K562 (cell line): ENCODE measurements around the gene GFOD2. TPM values are rescaled to one million over a fixed set of nuclear protein-coding genes. Genes with fewer than 3 reads are reported as not detected.
A peak's percentile ranks its signal among the peaks of the same experiment; 100 is the strongest.

ENCODE experiments used
- CEBPB ChIP-seq: fragments of 450-650 bp; IDR thresholded peaks from 2 replicates; pipeline ENCODE4 v1.6.1; 2016; ENCODE audit warnings: missing genetic modification characterization, missing compliant biosample characterization
- MTF1 ChIP-seq: fragments of 250-450 bp; sonication (Bioruptor Pico); IDR thresholded peaks from 2 replicates; pipeline ENCODE4 v1.9.0; 2021; ENCODE audit warnings: moderate library complexity, mild to moderate bottlenecking, inconsistent platforms, borderline replicate concordance
- NR1H2 ChIP-seq: sonication (generic); formaldehyde crosslinking; IDR thresholded peaks from 2 replicates; pipeline ENCODE4 v1.4.0; 2020; ENCODE audit warnings: mild to moderate bottlenecking, missing genetic modification reagents
- PRMT5 ChIP-seq: sonication (generic); formaldehyde crosslinking; IDR thresholded peaks from 2 replicates; pipeline ENCODE4 v1.5.0; 2020; ENCODE audit warnings: missing genetic modification reagents
- TAF7 ChIP-seq: fragments of 450-650 bp; IDR thresholded peaks from 2 replicates; pipeline ENCODE4 v1.6.1; 2016; ENCODE audit warnings: missing genetic modification characterization, missing compliant biosample characterization
- XRCC5 ChIP-seq: fragments of 200-400 bp; formaldehyde crosslinking; IDR thresholded peaks from 2 replicates; pipeline ENCODE4 v1.6.1; 2017; ENCODE audit warnings: low read depth, mild to moderate bottlenecking, low read length
- ZBTB7A ChIP-seq: IDR thresholded peaks from 2 replicates; pipeline ENCODE4 v1.6.1; 2011; ENCODE audit warnings: low read depth, mild to moderate bottlenecking, low read length, moderate library complexity, borderline replicate concordance; ENCODE audit not compliant: control insufficient read depth
- ZNF436 ChIP-seq: fragments of 250-450, 450-650 bp; sonication (Bioruptor Pico); formaldehyde crosslinking; IDR thresholded peaks from 2 replicates; pipeline ENCODE4 v1.7.0; 2020; ENCODE audit warnings: mild to moderate bottlenecking
- ZNF766 ChIP-seq: fragments of 200-800 bp; sonication (Bioruptor generic); conservative IDR thresholded peaks from 2 replicates; pipeline ENCODE4 v1.6.1; 2016; ENCODE audit warnings: missing genetic modification characterization, missing compliant biosample characterization
- polyA plus RNA-seq, 8 experiments: library from polyadenylated mRNA; depleted of rRNA in 4 of 8; stranded (reverse) in 5 of 8; unstranded in 3 of 8; fragments of >200 nt; fragmentation: Nextera tagmentation in 2 of 8; fragmentation: Illumina TruSeq in 1 of 8; extraction: Ambion mirVana in 2 of 8; extraction: Trizol in 1 of 8; gene quantifications; 2 replicates each; pipeline versions ENCODE4 v1.2.1 to v1.2.3, GENCODE V29; 2011 to 2014; ENCODE audit warnings: inconsistent platforms in 1 of 8, missing spikeins in 1 of 8
- total RNA-seq, 7 experiments: library from RNA; depleted of rRNA in 6 of 7; stranded (reverse); fragments of >200 nt in 6 of 7; fragmentation: Illumina TruSeq in 2 of 7; extraction: Trizol in 2 of 7; gene quantifications; 2 replicates each; pipeline versions ENCODE4 v1.2.1 to v1.2.3, GENCODE V29; 2011 to 2021; ENCODE audit warnings: low replicate concordance in 1 of 7
- TF ChIP-seq, protein P1 (sequence below): sonication (generic); formaldehyde crosslinking; IDR thresholded peaks from 2 replicates; pipeline ENCODE4 v1.8.0; 2022; ENCODE audit warnings: mild to moderate bottlenecking, missing genetic modification reagents
- TF ChIP-seq, protein P2 (sequence below): fragments of 450-650 bp; formaldehyde crosslinking; IDR thresholded peaks from 2 replicates; pipeline ENCODE4 v1.4.0; 2020; ENCODE audit warnings: mild to moderate bottlenecking, moderate library complexity
- TF ChIP-seq, protein P3 (sequence below): fragments of 450-650 bp; IDR thresholded peaks from 2 replicates; pipeline ENCODE4 v1.6.1; 2014; ENCODE audit warnings: low read depth, mild to moderate bottlenecking, moderate library complexity, borderline replicate concordance
- TF ChIP-seq, protein P4 (sequence below): fragments of 250-450 bp; sonication (Bioruptor Pico); IDR thresholded peaks from 2 replicates; pipeline ENCODE4 v1.4.0; 2020
- TF ChIP-seq, protein P5 (sequence below): fragments of 250-450 bp; sonication (Bioruptor Pico); IDR thresholded peaks from 2 replicates; pipeline ENCODE4 v1.8.0; 2022; ENCODE audit warnings: inconsistent platforms
- TF ChIP-seq, protein P6 (sequence below): fragments of 450-650 bp; formaldehyde crosslinking; IDR thresholded peaks from 2 replicates; pipeline ENCODE4 v1.4.0; 2022; ENCODE audit warnings: missing genetic modification characterization

The GFOD2 gene
- total and polyA plus RNA-seq, 9 of the 15 experiments (the other 6 are each of a cell fraction or from before 2014, with no cell fraction given): 1.9 to 15.8 (median 11.1) TPM

DNA sequence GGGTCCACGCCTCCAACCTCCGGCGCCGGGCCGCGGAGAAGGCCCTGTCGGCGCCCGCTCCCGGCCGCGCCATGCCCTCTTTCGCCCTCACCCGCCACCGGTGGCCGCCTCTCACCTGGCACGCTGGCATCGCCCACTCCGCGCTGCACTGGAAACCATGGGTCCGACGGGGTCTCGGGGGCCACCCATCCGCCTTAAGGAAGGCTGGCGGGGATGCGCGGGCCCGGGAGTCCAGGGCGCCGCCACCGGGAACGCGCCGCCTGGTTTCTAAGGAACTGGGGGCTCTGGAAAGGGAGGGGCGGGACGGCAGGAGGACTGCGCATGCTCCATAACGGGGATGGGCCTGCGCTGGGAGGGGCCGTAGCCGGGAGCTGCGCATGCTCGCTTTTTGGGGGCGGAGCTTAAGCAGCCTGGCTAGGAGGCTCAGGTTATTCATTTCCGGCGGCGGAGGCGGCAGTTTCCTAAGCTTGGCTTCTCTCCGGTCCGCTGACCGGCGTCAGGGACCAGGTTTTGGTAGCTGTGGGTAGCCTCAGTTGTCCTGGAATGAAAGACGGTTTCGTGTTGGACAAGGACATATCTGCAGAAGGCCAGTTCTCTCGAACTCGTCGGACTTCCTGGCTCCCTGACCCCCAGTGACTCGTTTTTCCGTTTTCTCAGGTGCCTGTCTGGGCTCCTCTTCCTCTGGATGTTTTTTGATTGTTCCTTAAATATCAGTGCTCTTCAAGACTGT lies at the start of gene GFOD2 (continued):
- TF ChIP-seq, protein P1, sequence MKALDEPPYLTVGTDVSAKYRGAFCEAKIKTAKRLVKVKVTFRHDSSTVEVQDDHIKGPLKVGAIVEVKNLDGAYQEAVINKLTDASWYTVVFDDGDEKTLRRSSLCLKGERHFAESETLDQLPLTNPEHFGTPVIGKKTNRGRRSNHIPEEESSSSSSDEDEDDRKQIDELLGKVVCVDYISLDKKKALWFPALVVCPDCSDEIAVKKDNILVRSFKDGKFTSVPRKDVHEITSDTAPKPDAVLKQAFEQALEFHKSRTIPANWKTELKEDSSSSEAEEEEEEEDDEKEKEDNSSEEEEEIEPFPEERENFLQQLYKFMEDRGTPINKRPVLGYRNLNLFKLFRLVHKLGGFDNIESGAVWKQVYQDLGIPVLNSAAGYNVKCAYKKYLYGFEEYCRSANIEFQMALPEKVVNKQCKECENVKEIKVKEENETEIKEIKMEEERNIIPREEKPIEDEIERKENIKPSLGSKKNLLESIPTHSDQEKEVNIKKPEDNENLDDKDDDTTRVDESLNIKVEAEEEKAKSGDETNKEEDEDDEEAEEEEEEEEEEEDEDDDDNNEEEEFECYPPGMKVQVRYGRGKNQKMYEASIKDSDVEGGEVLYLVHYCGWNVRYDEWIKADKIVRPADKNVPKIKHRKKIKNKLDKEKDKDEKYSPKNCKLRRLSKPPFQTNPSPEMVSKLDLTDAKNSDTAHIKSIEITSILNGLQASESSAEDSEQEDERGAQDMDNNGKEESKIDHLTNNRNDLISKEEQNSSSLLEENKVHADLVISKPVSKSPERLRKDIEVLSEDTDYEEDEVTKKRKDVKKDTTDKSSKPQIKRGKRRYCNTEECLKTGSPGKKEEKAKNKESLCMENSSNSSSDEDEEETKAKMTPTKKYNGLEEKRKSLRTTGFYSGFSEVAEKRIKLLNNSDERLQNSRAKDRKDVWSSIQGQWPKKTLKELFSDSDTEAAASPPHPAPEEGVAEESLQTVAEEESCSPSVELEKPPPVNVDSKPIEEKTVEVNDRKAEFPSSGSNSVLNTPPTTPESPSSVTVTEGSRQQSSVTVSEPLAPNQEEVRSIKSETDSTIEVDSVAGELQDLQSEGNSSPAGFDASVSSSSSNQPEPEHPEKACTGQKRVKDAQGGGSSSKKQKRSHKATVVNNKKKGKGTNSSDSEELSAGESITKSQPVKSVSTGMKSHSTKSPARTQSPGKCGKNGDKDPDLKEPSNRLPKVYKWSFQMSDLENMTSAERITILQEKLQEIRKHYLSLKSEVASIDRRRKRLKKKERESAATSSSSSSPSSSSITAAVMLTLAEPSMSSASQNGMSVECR: peak; percentile 89
- TF ChIP-seq, protein P2, sequence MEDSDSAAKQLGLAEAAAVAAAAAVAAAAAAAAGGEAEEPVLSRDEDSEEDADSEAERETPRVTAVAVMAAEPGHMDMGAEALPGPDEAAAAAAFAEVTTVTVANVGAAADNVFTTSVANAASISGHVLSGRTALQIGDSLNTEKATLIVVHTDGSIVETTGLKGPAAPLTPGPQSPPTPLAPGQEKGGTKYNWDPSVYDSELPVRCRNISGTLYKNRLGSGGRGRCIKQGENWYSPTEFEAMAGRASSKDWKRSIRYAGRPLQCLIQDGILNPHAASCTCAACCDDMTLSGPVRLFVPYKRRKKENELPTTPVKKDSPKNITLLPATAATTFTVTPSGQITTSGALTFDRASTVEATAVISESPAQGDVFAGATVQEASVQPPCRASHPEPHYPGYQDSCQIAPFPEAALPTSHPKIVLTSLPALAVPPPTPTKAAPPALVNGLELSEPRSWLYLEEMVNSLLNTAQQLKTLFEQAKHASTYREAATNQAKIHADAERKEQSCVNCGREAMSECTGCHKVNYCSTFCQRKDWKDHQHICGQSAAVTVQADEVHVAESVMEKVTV (CRISPR knock-in tag): no peak
- TF ChIP-seq, protein P3, sequence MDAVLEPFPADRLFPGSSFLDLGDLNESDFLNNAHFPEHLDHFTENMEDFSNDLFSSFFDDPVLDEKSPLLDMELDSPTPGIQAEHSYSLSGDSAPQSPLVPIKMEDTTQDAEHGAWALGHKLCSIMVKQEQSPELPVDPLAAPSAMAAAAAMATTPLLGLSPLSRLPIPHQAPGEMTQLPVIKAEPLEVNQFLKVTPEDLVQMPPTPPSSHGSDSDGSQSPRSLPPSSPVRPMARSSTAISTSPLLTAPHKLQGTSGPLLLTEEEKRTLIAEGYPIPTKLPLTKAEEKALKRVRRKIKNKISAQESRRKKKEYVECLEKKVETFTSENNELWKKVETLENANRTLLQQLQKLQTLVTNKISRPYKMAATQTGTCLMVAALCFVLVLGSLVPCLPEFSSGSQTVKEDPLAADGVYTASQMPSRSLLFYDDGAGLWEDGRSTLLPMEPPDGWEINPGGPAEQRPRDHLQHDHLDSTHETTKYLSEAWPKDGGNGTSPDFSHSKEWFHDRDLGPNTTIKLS: no peak
- TF ChIP-seq ZNF436 (CRISPR knock-in tag) (no peak), CEBPB (tag) (no peak), MTF1 (CRISPR knock-in tag) (no peak), ZNF766 (CRISPR knock-in tag) (no peak; the same call in 1 of the 2 replicates), NR1H2 (CRISPR knock-in tag) (no peak), XRCC5 (no peak), ZBTB7A (no peak), PRMT5 (CRISPR knock-in tag) (0 out of 2 replicates have a peak, but pooled peaks have one; percentile 38), TAF7 (peak; percentile 60; the same call in 1 of the 2 replicates)
- TF ChIP-seq, protein P4, sequence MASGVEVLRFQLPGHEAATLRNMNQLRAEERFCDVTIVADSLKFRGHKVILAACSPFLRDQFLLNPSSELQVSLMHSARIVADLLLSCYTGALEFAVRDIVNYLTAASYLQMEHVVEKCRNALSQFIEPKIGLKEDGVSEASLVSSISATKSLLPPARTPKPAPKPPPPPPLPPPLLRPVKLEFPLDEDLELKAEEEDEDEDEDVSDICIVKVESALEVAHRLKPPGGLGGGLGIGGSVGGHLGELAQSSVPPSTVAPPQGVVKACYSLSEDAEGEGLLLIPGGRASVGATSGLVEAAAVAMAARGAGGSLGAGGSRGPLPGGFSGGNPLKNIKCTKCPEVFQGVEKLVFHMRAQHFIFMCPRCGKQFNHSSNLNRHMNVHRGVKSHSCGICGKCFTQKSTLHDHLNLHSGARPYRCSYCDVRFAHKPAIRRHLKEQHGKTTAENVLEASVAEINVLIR (CRISPR knock-in tag): no peak
- TF ChIP-seq, protein P5, sequence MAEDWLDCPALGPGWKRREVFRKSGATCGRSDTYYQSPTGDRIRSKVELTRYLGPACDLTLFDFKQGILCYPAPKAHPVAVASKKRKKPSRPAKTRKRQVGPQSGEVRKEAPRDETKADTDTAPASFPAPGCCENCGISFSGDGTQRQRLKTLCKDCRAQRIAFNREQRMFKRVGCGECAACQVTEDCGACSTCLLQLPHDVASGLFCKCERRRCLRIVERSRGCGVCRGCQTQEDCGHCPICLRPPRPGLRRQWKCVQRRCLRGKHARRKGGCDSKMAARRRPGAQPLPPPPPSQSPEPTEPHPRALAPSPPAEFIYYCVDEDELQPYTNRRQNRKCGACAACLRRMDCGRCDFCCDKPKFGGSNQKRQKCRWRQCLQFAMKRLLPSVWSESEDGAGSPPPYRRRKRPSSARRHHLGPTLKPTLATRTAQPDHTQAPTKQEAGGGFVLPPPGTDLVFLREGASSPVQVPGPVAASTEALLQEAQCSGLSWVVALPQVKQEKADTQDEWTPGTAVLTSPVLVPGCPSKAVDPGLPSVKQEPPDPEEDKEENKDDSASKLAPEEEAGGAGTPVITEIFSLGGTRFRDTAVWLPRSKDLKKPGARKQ (CRISPR knock-in tag): no peak
- TF ChIP-seq, protein P6, sequence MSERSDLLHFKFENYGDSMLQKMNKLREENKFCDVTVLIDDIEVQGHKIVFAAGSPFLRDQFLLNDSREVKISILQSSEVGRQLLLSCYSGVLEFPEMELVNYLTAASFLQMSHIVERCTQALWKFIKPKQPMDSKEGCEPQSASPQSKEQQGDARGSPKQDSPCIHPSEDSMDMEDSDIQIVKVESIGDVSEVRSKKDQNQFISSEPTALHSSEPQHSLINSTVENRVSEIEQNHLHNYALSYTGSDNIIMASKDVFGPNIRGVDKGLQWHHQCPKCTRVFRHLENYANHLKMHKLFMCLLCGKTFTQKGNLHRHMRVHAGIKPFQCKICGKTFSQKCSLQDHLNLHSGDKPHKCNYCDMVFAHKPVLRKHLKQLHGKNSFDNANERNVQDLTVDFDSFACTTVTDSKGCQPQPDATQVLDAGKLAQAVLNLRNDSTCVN (CRISPR knock-in tag): no peak
